ENCODE data around the gene EML6.
"Not testable (repeated sequence)": the region's sequence is repeated elsewhere in the genome, so short reads cannot be mapped to it uniquely, and the experiment has no call there.

EML6 gene

DNA sequence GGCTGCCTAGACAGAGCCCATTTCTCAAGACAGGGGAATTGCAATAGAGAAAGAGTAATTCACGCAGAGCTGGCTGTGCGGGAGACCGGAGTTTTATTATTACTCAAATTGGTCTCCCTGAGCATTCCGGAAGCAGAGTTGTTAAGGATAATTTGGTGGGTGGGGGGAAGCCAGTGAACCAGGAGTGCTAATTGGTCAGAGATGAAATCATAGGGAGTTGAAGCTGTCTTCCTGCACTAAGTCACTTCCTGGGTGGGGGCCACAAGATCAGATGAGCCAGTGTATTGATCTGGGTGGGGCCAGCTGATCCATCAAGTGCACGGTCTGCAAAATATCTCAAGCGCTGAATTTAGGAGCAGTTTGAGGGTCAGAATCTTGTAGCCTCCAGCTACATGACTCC, 242.0 kb downstream of the EML6 start:
- DNase-seq (ENCODE audit: low read depth): no peak

DNA sequence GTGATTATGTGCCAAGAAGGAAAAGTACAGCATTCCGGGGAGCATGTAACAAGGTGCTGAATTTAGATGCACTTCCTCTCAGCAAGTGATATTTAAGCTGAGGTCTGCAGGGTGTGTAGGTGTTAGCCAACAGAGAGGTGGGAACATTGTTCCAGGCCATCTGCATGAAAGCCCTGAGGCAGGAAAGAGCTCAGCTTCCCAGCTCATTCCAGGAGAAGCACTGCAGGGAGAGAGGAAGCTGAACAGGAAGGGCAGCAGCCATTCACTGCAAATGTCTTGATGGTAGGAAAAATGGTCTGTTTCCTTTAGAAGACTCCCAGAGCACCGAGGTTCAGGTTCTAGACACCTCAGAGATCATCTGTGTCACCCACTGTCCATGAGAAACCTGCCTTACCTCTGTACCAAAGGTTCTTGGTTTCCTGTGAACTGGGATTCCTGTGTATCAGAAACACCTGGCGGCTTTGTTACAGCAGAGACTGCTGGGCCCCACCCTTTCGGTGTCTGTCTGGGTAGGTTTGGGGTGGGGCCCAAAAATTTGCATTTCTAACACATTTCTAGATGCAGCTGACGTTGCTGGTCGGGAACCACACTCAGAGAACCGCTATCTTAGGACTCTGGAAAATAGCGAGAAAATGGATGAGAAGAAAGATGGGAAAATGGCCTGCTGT, 242.8 kb downstream of the EML6 start:
- DNase-seq (ENCODE audit: low read depth): no peak

GRCh38 chr2:54966837-54967236, 243.4 kb downstream of the EML6 start:
- DNase-seq (ENCODE audit: low read depth): no peak

DNA sequence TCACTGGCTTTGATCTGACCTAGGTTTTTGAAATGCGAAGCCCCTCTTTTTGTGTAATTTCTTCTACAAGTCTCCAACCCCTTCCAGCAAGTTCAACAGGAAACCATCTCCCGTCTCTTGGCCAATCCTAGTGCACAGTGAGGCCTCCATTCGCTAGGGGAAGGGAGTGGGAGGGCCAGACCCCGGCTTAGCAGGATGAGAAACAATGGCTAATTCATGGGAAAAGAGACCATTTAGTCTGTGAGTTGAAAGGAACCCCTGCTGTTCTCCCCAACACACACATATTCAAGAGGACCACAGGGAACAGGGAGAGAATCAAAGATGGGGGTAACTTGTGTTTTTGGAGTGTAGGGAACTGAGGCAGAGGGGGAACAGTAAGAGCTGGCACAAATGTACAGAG, 243.8 kb downstream of the EML6 start:
- no peak for DNase-seq (ENCODE audit: low read depth)

DNA sequence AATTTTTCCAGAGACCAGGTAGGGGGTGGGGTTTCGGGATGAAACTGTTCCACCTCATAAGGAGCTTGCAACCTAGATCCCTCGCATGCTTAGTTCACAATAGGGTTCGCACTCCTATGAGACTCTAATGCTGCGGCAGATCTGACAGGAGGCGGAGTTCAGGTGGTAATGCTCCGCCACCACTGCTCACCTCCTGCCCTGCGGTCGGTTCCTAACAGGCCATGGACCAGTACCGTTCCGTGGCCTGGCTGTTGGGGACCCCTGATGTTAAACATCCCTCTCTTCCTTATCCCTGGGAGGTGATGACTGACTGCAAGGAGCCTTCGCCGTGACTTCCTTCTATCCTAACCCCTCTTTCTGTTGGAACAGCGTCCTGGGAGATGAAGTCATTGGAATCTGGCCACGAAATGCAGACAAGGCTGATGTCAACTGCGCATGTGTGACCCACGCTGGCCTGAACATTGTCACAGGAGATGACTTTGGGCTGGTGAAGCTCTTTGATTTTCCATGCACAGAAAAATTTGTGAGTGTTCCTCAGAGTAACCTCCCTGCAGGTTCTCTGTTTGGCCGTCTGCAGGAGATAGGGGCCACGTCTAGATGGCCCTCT, 244.4 kb downstream of the EML6 start:
- no peak for DNase-seq (ENCODE audit: low read depth)

- DNase-seq (ENCODE audit: low read depth): no peak
These were observed 245.2 kb downstream of the EML6 start for GRCh38 chr2:54968561-54969218.

DNA sequence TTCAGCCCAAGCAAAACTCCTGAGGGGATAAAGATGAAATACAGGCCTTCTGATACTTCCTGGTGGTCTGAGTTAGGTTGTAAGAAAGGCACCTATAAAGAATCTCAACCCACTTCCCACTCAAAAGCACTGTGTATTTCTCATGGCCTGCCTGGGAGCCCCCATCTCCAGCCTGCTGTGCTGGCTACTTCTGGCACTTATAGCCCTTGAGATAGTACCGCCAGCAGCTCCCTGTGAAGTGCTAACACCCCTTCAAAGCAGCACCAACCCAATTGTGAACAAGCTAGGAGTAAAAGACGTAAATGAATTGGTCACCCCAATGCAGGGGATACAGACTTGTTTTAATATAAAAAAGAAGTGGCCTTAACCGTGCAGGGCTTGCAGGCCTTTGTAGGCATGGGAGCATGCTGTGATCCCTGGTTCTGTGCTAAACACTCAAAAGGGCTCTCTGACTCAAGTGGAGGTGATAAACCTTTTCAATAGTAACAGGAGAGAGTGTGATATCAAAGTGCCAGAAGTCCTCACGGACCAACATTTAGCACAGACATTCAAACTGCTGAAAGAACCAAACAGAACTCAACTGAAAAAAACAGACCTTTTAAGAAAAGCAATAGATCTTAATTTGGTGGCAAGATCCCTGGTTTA, 246.0 kb downstream of the EML6 start:
- no peak for DNase-seq (ENCODE audit: low read depth)

DNA sequence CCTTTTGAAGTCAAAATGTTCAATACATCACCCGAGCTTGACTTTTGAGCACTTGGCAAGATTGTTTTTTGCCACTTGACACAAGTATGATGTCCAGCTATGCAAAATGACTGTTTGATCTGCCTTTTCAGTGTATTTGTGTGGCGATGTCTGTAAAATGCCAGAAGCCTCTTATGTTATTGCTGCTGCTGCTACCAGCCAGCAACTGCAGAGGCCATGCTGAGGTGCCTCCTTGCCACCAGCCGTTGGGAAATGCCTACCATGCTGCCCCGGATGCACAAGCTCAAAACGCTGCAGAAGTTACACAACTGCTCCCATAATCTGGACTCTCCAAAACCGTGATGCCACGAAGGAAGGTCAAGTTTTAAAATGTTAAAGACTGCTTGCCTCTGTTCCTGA, 246.5 kb downstream of the EML6 start:
- no peak for DNase-seq (ENCODE audit: low read depth)

- no peak for DNase-seq (ENCODE audit: low read depth)
These were observed 251.7 kb downstream of the EML6 start for GRCh38 chr2:54975175-54975574.

DNA sequence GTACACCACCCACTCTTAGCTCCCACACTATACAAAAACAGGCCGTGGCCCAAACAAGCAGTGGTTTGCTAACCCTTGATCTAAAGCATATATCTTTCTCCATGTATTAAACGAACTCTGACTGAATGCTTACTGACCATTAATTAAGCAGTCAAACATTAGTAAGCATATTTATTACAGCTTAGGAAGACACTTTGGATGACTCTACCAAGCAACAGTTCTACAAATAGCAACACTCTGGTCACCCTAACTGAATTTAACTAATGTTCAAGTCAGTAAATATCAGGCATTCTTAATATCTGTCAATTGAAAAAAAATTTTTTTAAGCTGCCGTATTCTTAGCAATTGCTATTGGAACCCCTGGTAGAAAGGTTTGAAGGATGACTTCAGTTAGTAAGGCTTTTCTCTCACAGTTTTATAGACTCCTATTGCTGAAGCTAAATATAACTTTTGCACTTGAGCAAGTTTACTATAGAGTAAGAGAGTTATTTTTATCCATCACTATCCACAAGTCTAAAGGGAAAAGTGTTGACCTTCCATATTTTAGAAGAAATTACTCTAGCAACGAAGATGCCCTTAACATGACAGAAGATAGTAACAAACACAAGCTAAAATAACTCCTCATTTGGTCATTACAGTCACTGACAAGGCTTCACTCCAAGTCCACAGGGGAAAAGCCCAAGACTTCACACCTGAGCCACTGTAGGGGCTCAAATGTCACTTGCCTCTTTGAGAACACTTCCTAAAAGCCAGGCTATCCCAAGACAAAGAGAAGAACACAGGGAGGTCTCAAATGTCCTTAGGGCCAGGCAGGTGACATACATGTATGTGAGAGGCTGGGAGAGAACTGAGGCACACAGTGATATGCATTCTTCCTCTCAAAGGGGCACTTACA, 252.4 kb downstream of the EML6 start:
- no peak for DNase-seq (ENCODE audit: low read depth)

GRCh38 chr2:54977149-54977548, 253.7 kb downstream of the EML6 start:
- DNase-seq (ENCODE audit: low read depth): no peak

GRCh38 chr2:54979321-54980044, 256.0 kb downstream of the EML6 start:
- DNase-seq (ENCODE audit: low read depth): no peak

- no peak for DNase-seq (ENCODE audit: low read depth)
These were observed 257.9 kb downstream of the EML6 start for GRCh38 chr2:54981385-54981784.

- no peak for DNase-seq (ENCODE audit: low read depth)
These were observed 260.1 kb downstream of the EML6 start for GRCh38 chr2:54983345-54984220.

DNA sequence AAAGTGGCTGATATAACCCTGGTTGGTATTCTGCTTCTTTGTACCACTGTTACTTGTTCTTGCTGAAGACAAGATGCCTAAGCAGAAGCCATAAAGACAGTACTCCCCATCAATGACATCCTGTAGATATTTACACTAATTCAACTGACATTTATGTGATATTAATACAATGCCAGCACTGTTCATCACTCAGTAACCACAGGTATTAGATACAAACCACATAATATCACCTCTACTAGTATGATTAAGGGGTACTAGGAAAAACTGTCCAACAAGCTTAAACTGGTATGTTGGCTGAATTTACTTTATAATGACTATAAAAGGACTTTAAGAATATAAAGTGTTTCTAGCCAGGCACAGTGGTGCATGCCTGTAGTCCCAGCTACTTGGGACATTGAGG, 261.0 kb downstream of the EML6 start:
- no peak for DNase-seq (ENCODE audit: low read depth)

- no peak for DNase-seq (ENCODE audit: low read depth)
These were observed 262.8 kb downstream of the EML6 start for GRCh38 chr2:54986264-54986663.

DNA sequence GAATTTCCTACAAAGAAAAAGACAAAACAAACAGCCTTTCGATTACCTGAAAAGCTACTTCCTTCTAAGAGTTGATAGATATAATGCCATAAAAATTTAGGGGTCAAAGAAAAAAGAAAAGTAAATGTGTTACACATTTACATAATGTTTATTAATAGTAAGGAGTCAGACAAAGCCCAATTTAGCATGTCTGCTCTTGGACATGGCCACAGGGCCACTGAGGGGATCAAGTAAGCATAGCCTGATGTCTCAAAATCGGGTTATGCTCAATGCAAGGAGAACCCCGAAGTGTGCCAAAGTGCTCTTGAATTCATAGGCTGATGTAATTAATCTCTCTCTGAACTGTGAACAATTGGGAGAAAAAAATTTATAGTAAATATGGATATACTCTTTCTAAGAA, 265.1 kb downstream of the EML6 start:
- DNase-seq (ENCODE audit: low read depth): no peak

- DNase-seq (ENCODE audit: low read depth): not testable (repeated sequence)
These were observed 267.2 kb downstream of the EML6 start for GRCh38 chr2:54990694-54991093.

- no peak for DNase-seq (ENCODE audit: low read depth)
These were observed 272.1 kb downstream of the EML6 start for GRCh38 chr2:54995553-54995952.

DNA sequence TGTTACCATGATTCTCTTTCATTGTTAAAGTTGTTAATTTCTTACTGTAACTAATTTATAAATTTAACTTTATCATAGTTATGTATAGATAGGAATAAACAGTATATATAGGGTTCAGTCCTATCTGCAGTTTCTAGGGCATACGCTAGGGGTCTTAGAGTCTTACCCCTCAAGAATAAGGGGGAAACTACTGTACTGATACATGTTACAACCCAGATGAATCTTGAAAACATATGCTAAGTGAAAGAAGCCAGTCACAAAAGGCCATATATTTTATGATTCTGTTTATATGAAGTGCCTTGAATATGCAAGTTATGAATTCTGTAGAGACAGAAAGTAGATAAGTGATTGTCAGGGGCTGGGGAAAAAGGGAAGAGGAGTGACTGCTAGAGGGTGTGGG, 274.4 kb downstream of the EML6 start:
- no peak for DNase-seq (ENCODE audit: low read depth)

All from GM04504 (cell line).